ENCODE data around the gene CCDC47. TPM values are rescaled to one million over a fixed set of nuclear protein-coding genes. Genes with fewer than 3 reads are reported as not detected.
A peak's percentile ranks its signal among the peaks of the same experiment; 100 is the strongest.

Gene CCDC47
- total RNA-seq, 1 donor from 2014 or later = 92.8 TPM

- Mint-ChIP-seq H3K9me3 (ENCODE audit: unreplicated experiment) (no peaks in the 10 kb centered on the region), H3K36me3 (ENCODE audit: low read depth, unreplicated experiment) (peaks cover 10% of the 10 kb centered on the region), H3K4me1 (ENCODE audit: low read depth, unreplicated experiment) (no peaks in the 10 kb centered on the region), H3K4me3 (ENCODE audit: unreplicated experiment) (no peak overlapping the region), H3K27me3 (ENCODE audit: low read depth, unreplicated experiment) (no peaks in the 10 kb centered on the region), H3K27ac (ENCODE audit: unreplicated experiment) (no peak overlapping the region)
- FAIRE-seq (no peak), DNase-seq (ENCODE audit: low read depth) (no peak)
- Histone ChIP-seq H3K36me3 (ENCODE audit: insufficient read depth, low read length) (peaks cover 54% of the 10 kb centered on the region), H3K27ac (ENCODE audit: low read depth, low read length) (no peak overlapping the region), H3K4me3 (ENCODE audit: insufficient read depth, low read depth, low read length) (no peak overlapping the region), H4K20me1 (ENCODE audit: insufficient read depth, low read length) (no peaks in the 10 kb centered on the region), H3K27me3 (ENCODE audit: insufficient read depth, low read length) (no peaks in the 10 kb centered on the region), H3K79me2 (ENCODE audit: insufficient read depth, low read length) (peaks cover 4% of the 10 kb centered on the region), H3K9ac (ENCODE audit: low read length) (no peak overlapping the region), H2AFZ (ENCODE audit: low read depth, low read length) (no peak overlapping the region), H3K4me2 (ENCODE audit: low read length) (no peak overlapping the region), H3K9me3 (ENCODE audit: insufficient read depth, low read depth, low read length) (no peaks in the 10 kb centered on the region), H3K4me1 (ENCODE audit: insufficient read depth, low read length) (no peaks in the 10 kb centered on the region)
- TF ChIP-seq EZH2 (IDR thresholded peaks at IDR 0.05; ENCODE audit: insufficient read depth, low read length) (no peak), CTCF (IDR thresholded peaks at IDR 0.05; ENCODE audit: insufficient read depth, low read depth, low read length) (no peak)
Measured at GRCh38 chr17:63753215-63753614, 20.2 kb downstream of the CCDC47 start.

- H3K36me3 ChIP-seq (ENCODE audit: insufficient read depth, low read length) = peaks cover 50% of the 10 kb centered on the region
- FAIRE-seq = no peak
- no peak overlapping the region for H3K4me2 ChIP-seq (ENCODE audit: low read length)
- no peaks in the 10 kb centered on the region for H3K27me3 ChIP-seq (ENCODE audit: insufficient read depth, low read length)
- no peak for DNase-seq (ENCODE audit: low read depth)
- no peaks in the 10 kb centered on the region for H3K9me3 Mint-ChIP-seq (ENCODE audit: unreplicated experiment)
- H2AFZ ChIP-seq (ENCODE audit: low read depth, low read length) = no peak overlapping the region
- no peak overlapping the region for H3K27ac ChIP-seq (ENCODE audit: low read depth, low read length)
- TF ChIP-seq CTCF (IDR thresholded peaks at IDR 0.05; ENCODE audit: insufficient read depth, low read depth, low read length) = no peak
- TF ChIP-seq EZH2 (IDR thresholded peaks at IDR 0.05; ENCODE audit: insufficient read depth, low read length) = no peak
- H3K4me3 Mint-ChIP-seq (ENCODE audit: unreplicated experiment) = no peak overlapping the region
- H4K20me1 ChIP-seq (ENCODE audit: insufficient read depth, low read length) = no peaks in the 10 kb centered on the region
- H3K79me2 ChIP-seq (ENCODE audit: insufficient read depth, low read length) = peaks cover 4% of the 10 kb centered on the region
- H3K36me3 Mint-ChIP-seq (ENCODE audit: low read depth, unreplicated experiment) = peaks cover 7% of the 10 kb centered on the region
- no peak overlapping the region for H3K4me3 ChIP-seq (ENCODE audit: insufficient read depth, low read depth, low read length)
- no peaks in the 10 kb centered on the region for H3K9me3 ChIP-seq (ENCODE audit: insufficient read depth, low read depth, low read length)
- H3K9ac ChIP-seq (ENCODE audit: low read length) = no peak overlapping the region
- no peaks in the 10 kb centered on the region for H3K27me3 Mint-ChIP-seq (ENCODE audit: low read depth, unreplicated experiment)
- no peak overlapping the region for H3K27ac Mint-ChIP-seq (ENCODE audit: unreplicated experiment)
- no peaks in the 10 kb centered on the region for H3K4me1 ChIP-seq (ENCODE audit: insufficient read depth, low read length)
- H3K4me1 Mint-ChIP-seq (ENCODE audit: low read depth, unreplicated experiment) = no peaks in the 10 kb centered on the region
Measured at GRCh38 chr17:63752707-63753106, 20.7 kb downstream of the CCDC47 start.

- Mint-ChIP-seq H3K27me3 (ENCODE audit: low read depth, unreplicated experiment) (no peaks in the 10 kb centered on the region), H3K4me3 (ENCODE audit: unreplicated experiment) (no peak overlapping the region), H3K36me3 (ENCODE audit: low read depth, unreplicated experiment) (peaks cover 7% of the 10 kb centered on the region), H3K27ac (ENCODE audit: unreplicated experiment) (peak overlapping the region; percentile 1), H3K9me3 (ENCODE audit: unreplicated experiment) (no peaks in the 10 kb centered on the region), H3K4me1 (ENCODE audit: low read depth, unreplicated experiment) (no peaks in the 10 kb centered on the region)
- Histone ChIP-seq H3K4me2 (ENCODE audit: low read length) (no peak overlapping the region), H3K79me2 (ENCODE audit: insufficient read depth, low read length) (peaks cover 2% of the 10 kb centered on the region), H3K4me3 (ENCODE audit: insufficient read depth, low read depth, low read length) (no peak overlapping the region), H3K9me3 (ENCODE audit: insufficient read depth, low read depth, low read length) (no peaks in the 10 kb centered on the region), H3K4me1 (ENCODE audit: insufficient read depth, low read length) (no peaks in the 10 kb centered on the region), H4K20me1 (ENCODE audit: insufficient read depth, low read length) (no peaks in the 10 kb centered on the region), H3K27ac (ENCODE audit: low read depth, low read length) (no peak overlapping the region), H3K9ac (ENCODE audit: low read length) (no peak overlapping the region), H3K27me3 (ENCODE audit: insufficient read depth, low read length) (no peaks in the 10 kb centered on the region), H3K36me3 (ENCODE audit: insufficient read depth, low read length) (peaks cover 46% of the 10 kb centered on the region), H2AFZ (ENCODE audit: low read depth, low read length) (no peak overlapping the region)
- TF ChIP-seq CTCF (IDR thresholded peaks at IDR 0.05; ENCODE audit: insufficient read depth, low read depth, low read length) (no peak), EZH2 (IDR thresholded peaks at IDR 0.05; ENCODE audit: insufficient read depth, low read length) (no peak)
- DNase-seq (ENCODE audit: low read depth) (no peak), FAIRE-seq (no peak)
Measured at GRCh38 chr17:63751806-63752205, 21.6 kb downstream of the CCDC47 start.
